H1 (cell line): ENCODE results near the gene C1orf210.

ENCODE experiments used
- CBX8 ChIP-seq: fragments of 300-800, 300-1000 bp; sonication (generic); IDR thresholded peaks from 2 replicates; pipeline ENCODE4 v1.7.1; 2016; ENCODE audit warnings: low read depth, low read length, borderline replicate concordance
- EP300 ChIP-seq, 2 experiments: IDR thresholded peaks; 1 replicate in 1 of 2; 2 replicates in 1 of 2; pipeline ENCODE4 v1.6.1; 2011 to 2012; ENCODE audit warnings: low read depth in 2 of 2, low read length in 2 of 2, mild to moderate bottlenecking in 2 of 2, borderline replicate concordance in 1 of 2, inconsistent platforms in 1 of 2, moderate library complexity in 1 of 2
- NRF1 ChIP-seq: IDR thresholded peaks from 2 replicates; pipeline ENCODE4 v1.6.1; 2011; ENCODE audit warnings: mild to moderate bottlenecking, low read depth, low read length, improper control_type of control experiment
- POLR2AphosphoS5 ChIP-seq: IDR thresholded peaks from 2 replicates; pipeline ENCODE4 v1.6.1; 2011; ENCODE audit warnings: low read depth, low read length
- POU5F1 ChIP-seq: IDR thresholded peaks from 2 replicates; pipeline ENCODE4 v1.6.1; 2011; ENCODE audit warnings: low read depth, mild to moderate bottlenecking, low read length, moderate library complexity
- RAD21 ChIP-seq, 2 experiments: IDR thresholded peaks in 1 of 2; conservative IDR thresholded peaks in 1 of 2; 2 replicates each; pipeline ENCODE4 v1.6.1; 2011; ENCODE audit warnings: low read depth in 2 of 2, low read length in 2 of 2, improper control_type of control experiment in 1 of 2, inconsistent platforms in 1 of 2, mild to moderate bottlenecking in 1 of 2, moderate library complexity in 1 of 2
- RFX5 ChIP-seq: IDR thresholded peaks from 2 replicates; pipeline ENCODE4 v1.6.1; 2011; ENCODE audit warnings: low read depth, low read length, improper control_type of control experiment, borderline replicate concordance
- SAP30 ChIP-seq: fragments of 300-600 bp; sonication (generic); IDR thresholded peaks from 2 replicates; pipeline ENCODE4 v1.7.1; 2012; ENCODE audit warnings: low read length, moderate library complexity, mild to moderate bottlenecking, inconsistent platforms; ENCODE audit not compliant: insufficient read depth, insufficient replicate concordance
- TCF12 ChIP-seq: IDR thresholded peaks from 2 replicates; pipeline ENCODE4 v1.6.1; 2011; ENCODE audit warnings: low read depth, mild to moderate bottlenecking, low read length
- TF ChIP-seq, protein P1 (sequence below), 3 experiments: IDR thresholded peaks; 1 replicate in 2 of 3; 2 replicates in 1 of 3; pipeline versions ENCODE4 v1.5.1 to v1.6.1; 2011; ENCODE audit warnings: low read length in 3 of 3, mild to moderate bottlenecking in 3 of 3, inconsistent platforms in 2 of 3, low read depth in 1 of 3, moderate library complexity in 1 of 3; ENCODE audit not compliant: insufficient read depth in 1 of 3; ENCODE audit errors: control extremely low read depth in 1 of 3

DNA sequence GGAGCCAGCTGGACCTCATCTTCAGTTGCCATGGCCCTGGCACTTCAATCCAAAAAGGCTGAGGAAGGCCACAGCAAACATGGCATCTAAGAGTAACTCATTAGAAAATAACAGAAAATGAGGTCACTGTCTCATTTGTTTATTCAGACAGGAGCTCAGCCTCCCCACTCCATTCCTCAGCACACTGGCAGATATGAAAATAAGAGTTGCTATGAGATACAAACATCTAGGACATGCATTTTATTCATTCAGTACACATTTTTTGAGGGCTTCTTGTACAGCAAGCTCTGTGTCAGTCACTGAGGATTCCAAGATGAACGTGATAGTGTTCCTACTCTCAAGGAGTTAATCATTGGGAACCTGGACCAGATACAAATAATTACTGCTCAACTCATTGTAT, 48.3 kb downstream of the C1orf210 start:
- no peak for TF ChIP-seq RAD21 (IDR thresholded peaks at IDR 0.05 in 1 of 2, conservative IDR thresholded peaks at IDR 0.05 in 1 of 2; ENCODE audit: low read depth in 2 of 2, low read length in 2 of 2)
- TF ChIP-seq, protein P1, sequence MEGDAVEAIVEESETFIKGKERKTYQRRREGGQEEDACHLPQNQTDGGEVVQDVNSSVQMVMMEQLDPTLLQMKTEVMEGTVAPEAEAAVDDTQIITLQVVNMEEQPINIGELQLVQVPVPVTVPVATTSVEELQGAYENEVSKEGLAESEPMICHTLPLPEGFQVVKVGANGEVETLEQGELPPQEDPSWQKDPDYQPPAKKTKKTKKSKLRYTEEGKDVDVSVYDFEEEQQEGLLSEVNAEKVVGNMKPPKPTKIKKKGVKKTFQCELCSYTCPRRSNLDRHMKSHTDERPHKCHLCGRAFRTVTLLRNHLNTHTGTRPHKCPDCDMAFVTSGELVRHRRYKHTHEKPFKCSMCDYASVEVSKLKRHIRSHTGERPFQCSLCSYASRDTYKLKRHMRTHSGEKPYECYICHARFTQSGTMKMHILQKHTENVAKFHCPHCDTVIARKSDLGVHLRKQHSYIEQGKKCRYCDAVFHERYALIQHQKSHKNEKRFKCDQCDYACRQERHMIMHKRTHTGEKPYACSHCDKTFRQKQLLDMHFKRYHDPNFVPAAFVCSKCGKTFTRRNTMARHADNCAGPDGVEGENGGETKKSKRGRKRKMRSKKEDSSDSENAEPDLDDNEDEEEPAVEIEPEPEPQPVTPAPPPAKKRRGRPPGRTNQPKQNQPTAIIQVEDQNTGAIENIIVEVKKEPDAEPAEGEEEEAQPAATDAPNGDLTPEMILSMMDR (IDR thresholded peaks at IDR 0.05; ENCODE audit: control extremely low read depth in 1 of 3, insufficient read depth in 1 of 3, low read depth in 1 of 3, low read length in 3 of 3) = no peak
- no peak for TF ChIP-seq POU5F1
- no peak for TF ChIP-seq NRF1
- no peak for TF ChIP-seq RFX5
- no peak for TF ChIP-seq EP300 (IDR thresholded peaks at IDR 0.05; ENCODE audit: borderline replicate concordance in 1 of 2, low read depth in 2 of 2, low read length in 2 of 2)
- no peak for TF ChIP-seq POLR2AphosphoS5
- TF ChIP-seq SAP30 = no peak
- TF ChIP-seq TCF12 = no peak
- no peak for TF ChIP-seq CBX8
